HepG2 (cell line): ENCODE data around the gene ASXL1. TPM values are rescaled to one million over a fixed set of nuclear protein-coding genes. Genes with fewer than 3 reads are reported as not detected.

Source experiments
- ELF3 ChIP-seq: IDR thresholded peaks from 2 replicates; pipeline ENCODE4 v1.6.1; 2016; ENCODE audit warnings: missing genetic modification reagents, missing compliant biosample characterization
- KDM6A ChIP-seq: IDR thresholded peaks from 2 replicates; pipeline ENCODE4 v1.6.1; 2016; ENCODE audit warnings: low read depth
- RNF219 ChIP-seq: sonication (generic); formaldehyde crosslinking; IDR thresholded peaks from 2 replicates; pipeline ENCODE4 v1.5.0; 2020; ENCODE audit warnings: mild to moderate bottlenecking, missing genetic modification reagents
- SALL1 ChIP-seq: sonication (generic); formaldehyde crosslinking; IDR thresholded peaks from 2 replicates; pipeline ENCODE4 v1.8.0; 2022; ENCODE audit warnings: mild to moderate bottlenecking, missing genetic modification reagents
- SCMH1 ChIP-seq: sonication (generic); formaldehyde crosslinking; IDR thresholded peaks from 2 replicates; pipeline ENCODE4 v1.9.0; 2021; ENCODE audit warnings: missing genetic modification reagents, mild to moderate bottlenecking, borderline replicate concordance
- SP2 ChIP-seq: sonication (generic); formaldehyde crosslinking; IDR thresholded peaks from 2 replicates; pipeline ENCODE4 v1.5.1; 2020; ENCODE audit warnings: mild to moderate bottlenecking, missing genetic modification reagents
- TERF1 ChIP-seq: sonication (generic); formaldehyde crosslinking; IDR thresholded peaks from 2 replicates; pipeline ENCODE4 v1.8.0; 2022; ENCODE audit warnings: mild to moderate bottlenecking, missing genetic modification reagents, moderate library complexity
- ZNF34 ChIP-seq: sonication (generic); formaldehyde crosslinking; IDR thresholded peaks from 2 replicates; pipeline ENCODE4 v1.4.0; 2020; ENCODE audit warnings: mild to moderate bottlenecking, missing genetic modification reagents, borderline replicate concordance
- ZNF441 ChIP-seq: sonication (generic); formaldehyde crosslinking; IDR thresholded peaks from 2 replicates; pipeline ENCODE4 v1.7.0; 2021; ENCODE audit warnings: missing genetic modification reagents, borderline replicate concordance
- ZSCAN20 ChIP-seq: sonication (generic); formaldehyde crosslinking; IDR thresholded peaks from 2 replicates; pipeline ENCODE4 v1.4.0; 2020; ENCODE audit warnings: missing genetic modification reagents, mild to moderate bottlenecking, borderline replicate concordance
- polyA plus RNA-seq, 8 experiments: library from polyadenylated mRNA; depleted of rRNA in 3 of 8; stranded (reverse) in 7 of 8; unstranded in 1 of 8; fragments of >200 nt; fragmentation: Illumina TruSeq in 4 of 8; extraction: Trizol in 4 of 8; gene quantifications; 2 replicates each; pipeline versions ENCODE4 v1.2.1 to v1.2.3, GENCODE V29; 2011 to 2016; ENCODE audit warnings: low read depth in 4 of 8, missing spikeins in 1 of 8, mixed read lengths in 1 of 8; ENCODE audit not compliant: insufficient read depth in 1 of 8
- total RNA-seq, 5 experiments: library from RNA; depleted of rRNA; stranded (reverse); fragments of >200 nt; fragmentation: Illumina TruSeq; extraction: Trizol; gene quantifications; 2 replicates each; pipeline ENCODE4 v1.2.3, GENCODE V29; 2016; ENCODE audit warnings: low read depth in 1 of 5
- TF ChIP-seq, protein P1 (sequence below): sonication (generic); IDR thresholded peaks from 2 replicates; pipeline ENCODE4 v1.6.1; 2016; ENCODE audit warnings: low read depth, borderline replicate concordance
- TF ChIP-seq, protein P2 (sequence below): sonication (generic); formaldehyde crosslinking; IDR thresholded peaks from 2 replicates; pipeline ENCODE4 v1.4.0; 2020; ENCODE audit warnings: missing genetic modification reagents

Gene ASXL1
- total and polyA plus RNA-seq, 2 of the 13 experiments (the other 11 are each of a cell fraction or from before 2014, with no cell fraction given): 62.1 to 74.8 TPM

DNA sequence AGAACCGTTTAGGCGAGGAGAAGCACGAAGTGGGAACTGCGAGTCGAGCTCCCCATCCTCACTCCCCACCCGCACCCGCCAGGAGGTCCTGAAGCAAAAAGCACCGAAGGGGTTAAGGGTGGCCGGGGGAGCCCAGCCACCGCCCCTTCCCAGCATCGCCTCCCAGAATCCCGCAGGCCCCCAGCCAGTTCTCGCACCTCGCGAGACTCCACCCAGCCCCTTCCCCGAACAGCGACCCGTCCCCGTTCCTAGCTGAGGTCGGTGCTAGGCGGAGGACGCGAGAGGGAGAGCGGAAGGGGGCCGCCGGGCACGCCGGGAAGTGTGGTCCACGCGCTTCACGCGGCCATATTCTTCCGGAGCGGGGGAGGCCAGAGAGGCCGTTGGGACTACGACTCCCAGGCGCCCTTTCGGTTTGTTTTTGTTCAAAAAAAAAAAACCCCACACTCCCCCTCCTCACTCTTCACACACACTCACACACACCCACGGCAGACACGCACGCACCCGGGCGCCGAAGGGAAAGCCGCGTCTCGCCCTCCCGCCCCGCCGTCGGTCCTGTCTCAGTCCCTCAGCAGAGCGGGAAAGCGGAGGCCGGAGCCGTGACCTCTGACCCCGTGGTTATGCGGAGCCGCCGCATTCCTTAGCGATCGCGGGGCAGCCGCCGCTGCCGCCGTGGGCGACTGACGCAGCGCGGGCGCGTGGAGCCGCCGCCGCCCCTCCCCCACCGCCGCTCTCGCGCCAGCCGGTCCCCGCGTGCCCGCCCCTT, at the start of gene ASXL1 (continued):
- TF ChIP-seq, protein P1, sequence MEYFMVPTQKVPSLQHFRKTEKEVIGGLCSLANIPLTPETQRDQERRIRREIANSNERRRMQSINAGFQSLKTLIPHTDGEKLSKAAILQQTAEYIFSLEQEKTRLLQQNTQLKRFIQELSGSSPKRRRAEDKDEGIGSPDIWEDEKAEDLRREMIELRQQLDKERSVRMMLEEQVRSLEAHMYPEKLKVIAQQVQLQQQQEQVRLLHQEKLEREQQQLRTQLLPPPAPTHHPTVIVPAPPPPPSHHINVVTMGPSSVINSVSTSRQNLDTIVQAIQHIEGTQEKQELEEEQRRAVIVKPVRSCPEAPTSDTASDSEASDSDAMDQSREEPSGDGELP: peak; percentile 75; the same call in 1 of the 2 replicates
- TF ChIP-seq SALL1 (CRISPR knock-in tag) (peak; percentile 97), SP2 (CRISPR knock-in tag) (peak; percentile 72), ZSCAN20 (CRISPR knock-in tag) (peak; percentile 82; the same call in 1 of the 2 replicates), ZNF441 (CRISPR knock-in tag) (peak; percentile 86; the same call in 1 of the 2 replicates), TERF1 (no peak), KDM6A (CRISPR knock-in tag) (peak; percentile 43), ELF3 (CRISPR knock-in tag) (peak; percentile 83; the same call in 1 of the 2 replicates), ZNF34 (CRISPR knock-in tag) (peak; percentile 98; the same call in 1 of the 2 replicates), RNF219 (peak; percentile 11; the same call in 1 of the 2 replicates), SCMH1 (CRISPR knock-in tag) (no peak)
- TF ChIP-seq, protein P2, sequence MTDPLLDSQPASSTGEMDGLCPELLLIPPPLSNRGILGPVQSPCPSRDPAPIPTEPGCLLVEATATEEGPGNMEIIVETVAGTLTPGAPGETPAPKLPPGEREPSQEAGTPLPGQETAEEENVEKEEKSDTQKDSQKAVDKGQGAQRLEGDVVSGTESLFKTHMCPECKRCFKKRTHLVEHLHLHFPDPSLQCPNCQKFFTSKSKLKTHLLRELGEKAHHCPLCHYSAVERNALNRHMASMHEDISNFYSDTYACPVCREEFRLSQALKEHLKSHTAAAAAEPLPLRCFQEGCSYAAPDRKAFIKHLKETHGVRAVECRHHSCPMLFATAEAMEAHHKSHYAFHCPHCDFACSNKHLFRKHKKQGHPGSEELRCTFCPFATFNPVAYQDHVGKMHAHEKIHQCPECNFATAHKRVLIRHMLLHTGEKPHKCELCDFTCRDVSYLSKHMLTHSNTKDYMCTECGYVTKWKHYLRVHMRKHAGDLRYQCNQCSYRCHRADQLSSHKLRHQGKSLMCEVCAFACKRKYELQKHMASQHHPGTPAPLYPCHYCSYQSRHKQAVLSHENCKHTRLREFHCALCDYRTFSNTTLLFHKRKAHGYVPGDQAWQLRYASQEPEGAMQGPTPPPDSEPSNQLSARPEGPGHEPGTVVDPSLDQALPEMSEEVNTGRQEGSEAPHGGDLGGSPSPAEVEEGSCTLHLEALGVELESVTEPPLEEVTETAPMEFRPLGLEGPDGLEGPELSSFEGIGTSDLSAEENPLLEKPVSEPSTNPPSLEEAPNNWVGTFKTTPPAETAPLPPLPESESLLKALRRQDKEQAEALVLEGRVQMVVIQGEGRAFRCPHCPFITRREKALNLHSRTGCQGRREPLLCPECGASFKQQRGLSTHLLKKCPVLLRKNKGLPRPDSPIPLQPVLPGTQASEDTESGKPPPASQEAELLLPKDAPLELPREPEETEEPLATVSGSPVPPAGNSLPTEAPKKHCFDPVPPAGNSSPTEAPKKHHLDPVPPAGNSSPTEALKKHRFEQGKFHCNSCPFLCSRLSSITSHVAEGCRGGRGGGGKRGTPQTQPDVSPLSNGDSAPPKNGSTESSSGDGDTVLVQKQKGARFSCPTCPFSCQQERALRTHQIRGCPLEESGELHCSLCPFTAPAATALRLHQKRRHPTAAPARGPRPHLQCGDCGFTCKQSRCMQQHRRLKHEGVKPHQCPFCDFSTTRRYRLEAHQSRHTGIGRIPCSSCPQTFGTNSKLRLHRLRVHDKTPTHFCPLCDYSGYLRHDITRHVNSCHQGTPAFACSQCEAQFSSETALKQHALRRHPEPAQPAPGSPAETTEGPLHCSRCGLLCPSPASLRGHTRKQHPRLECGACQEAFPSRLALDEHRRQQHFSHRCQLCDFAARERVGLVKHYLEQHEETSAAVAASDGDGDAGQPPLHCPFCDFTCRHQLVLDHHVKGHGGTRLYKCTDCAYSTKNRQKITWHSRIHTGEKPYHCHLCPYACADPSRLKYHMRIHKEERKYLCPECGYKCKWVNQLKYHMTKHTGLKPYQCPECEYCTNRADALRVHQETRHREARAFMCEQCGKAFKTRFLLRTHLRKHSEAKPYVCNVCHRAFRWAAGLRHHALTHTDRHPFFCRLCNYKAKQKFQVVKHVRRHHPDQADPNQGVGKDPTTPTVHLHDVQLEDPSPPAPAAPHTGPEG (CRISPR knock-in tag): peak; percentile 25; the same call in 1 of the 2 replicates
